ENCODE results near the gene ACACB.
"Not testable (repeated sequence)": the region's sequence is repeated elsewhere in the genome, so short reads cannot be mapped to it uniquely, and the experiment has no call there.

Gene ACACB

DNA sequence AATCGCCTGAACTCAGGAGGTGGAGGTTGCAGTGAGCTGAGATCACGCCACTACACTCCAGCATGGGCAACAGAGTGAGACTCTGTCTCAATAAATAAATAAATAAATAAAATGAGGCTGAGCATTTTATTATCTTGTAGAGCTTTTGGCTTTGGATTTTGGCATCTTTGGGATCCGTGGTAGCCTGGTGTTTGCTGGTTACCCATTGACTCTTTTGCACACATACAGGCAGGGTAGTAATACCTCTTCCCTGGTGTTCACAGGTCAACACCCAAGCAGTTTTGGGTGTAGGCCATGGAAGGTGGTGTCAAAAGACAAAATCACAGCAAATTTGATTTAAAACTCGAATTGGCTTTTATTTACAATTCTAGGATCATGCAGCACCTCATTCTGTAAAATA, 27.8 kb downstream of the ACACB start:
- DNase-seq, result no peak

DNA sequence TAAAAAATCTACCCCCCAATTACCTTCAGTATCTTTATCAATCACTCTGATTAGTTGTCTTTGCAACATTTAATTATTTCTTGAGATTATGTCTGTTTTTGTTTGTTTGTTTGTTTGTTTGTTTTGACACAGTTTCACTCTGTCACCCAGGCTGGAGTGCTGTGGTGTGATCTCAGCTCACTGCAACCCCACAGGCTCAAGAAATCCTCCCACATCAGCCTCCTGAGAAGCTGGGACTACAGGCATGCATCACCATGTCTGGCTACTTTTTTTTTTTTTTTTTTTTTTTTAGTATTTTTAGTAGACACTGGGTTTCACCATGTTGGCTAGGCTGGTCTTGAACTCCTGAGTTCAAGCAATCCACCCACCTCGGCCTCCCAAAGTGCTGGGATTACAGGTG, 30.7 kb downstream of the ACACB start:
- DNase-seq, result not testable (repeated sequence)

DNA sequence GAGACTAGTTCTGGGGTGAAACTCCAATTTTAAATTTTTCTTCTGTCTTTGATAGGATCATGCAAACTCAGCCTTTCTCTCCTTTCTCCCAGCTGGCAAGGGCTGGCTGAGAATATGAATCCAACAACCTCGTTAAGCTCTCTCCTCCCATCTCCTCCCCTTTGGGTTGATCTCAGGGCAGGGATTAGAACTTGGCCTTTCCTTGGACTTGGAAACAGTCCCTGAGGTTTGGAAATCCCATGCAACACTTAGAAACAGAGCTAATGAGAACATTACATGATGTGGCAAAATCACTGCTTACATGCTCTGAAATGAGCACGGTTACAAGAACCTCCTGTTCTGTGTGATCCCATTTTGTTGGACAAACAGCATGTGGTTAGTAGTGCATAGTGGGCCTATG, 31.6 kb downstream of the ACACB start:
- no peak for DNase-seq

DNA sequence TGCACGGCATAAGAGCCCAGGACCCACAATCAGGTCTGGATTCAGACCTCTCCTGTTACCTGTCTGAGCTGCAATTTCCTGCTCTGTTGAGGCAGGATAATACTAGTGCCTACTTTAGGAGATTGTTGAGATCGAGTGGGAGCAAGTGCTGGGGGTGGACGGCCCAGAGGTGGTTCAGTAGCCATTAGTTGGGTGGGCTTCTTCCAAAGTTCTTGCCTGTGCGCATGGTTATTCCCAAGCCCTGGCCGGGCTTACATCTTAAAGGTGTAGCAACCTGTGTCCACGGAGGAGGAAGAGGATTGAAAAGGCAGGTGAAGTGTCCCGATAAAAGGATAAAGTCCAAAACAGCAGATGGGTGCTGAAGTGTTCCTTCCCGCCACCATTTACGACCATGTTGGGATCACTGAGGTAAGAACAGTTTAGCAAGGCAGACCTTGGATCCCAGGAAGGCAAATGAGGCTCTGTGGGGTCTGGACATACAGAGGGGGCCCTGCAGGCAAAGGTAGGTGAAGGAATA, 33.8 kb downstream of the ACACB start:
- no peak for DNase-seq

DNA sequence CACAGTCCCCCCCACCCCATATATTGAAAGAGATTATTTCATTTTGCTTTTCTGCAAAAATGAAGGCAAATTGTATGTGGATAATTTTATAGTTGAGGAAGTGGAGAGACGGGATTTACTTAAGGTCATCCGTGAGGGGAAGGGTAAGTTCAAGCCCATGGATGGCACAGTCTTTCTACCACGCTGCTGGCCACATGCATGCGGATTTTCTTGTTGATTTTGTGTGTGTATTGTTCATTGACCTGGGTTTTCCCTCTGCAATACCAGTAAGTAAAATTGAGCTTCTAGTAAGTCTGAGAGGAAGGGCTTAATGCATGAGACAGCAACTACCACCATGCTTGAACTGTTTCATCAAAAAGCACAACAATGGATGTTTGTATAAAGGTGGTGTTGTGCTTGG, 35.1 kb downstream of the ACACB start:
- no peak for DNase-seq

DNA sequence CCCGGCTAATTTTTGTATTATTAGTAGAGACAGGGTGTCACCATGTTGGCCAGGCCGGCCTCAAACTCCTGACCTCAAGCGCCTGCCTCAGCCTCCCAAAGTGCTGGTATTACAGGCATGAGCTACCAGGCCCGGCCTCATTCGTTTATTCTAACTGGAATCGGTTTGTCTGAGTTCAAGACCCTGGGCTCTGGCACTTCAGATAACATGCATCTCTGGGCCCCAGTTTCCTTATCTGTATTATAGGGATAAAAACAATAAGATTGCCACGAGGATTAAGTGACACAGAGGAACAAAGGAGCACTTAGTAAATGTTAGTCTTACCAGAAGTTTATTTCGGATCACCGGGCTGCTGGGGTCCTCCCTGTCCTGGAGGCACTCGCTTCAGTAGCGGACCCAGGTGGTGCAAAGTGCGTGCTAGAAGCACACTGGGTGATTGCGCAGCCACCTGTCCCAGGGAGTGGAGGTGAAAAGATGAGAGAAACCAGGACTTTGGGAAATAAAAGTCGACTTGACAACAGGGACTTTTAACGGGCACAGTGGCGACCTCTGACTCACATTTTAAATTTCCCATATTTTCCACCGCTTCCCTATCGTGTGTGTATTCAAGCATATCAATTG, 37.5 kb downstream of the ACACB start:
- DNase-seq, result peak; percentile 68

DNA sequence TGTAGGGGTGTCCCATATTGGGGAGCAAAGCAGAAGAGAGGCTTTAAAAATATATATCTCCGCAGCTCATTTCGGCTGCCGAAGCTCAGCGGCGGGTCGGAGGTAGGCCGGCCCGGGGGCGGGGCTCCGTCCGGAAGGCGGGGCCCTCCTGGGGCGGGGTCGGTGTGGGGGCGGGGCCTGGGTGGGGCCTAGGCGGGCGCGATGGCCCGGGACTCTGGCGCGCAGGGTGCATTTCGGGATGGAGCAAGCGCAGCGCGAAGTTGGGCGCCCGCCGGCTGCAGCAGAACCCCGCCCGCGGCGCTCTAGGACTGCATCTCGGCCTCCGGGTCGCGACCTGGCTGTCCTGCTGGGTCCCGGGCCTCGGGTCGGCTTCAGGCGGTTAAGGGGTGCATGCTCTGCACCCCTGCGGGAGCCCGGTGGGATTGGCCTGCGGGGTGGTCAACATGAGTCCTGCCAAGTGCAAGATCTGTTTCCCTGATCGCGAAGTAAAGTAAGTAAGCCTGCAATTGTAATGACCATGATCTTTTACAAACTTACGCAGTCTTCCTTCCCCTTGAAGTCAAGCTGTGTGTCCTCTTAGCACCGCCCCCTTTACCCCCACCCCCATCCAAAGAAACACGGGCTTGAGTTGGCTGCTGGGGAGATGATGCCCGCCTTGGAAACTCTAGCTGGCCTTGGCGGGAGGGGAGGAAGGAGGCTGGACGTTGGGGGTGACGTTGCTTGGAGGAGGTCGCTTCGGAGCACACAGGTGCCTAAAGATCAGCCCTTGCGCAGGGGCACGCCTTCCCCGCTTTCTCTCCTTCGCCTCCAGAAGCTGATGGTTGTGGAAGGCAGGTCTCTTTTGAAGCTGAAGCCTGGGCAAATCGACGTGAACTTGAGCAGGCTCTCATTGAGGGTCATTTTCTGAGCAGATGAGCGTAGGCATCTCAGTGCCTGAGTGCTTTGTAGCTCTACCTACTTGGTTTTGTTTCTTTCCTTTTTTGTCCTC, 38.4 kb downstream of the ACACB start:
- peak; percentile 93 for DNase-seq

DNA sequence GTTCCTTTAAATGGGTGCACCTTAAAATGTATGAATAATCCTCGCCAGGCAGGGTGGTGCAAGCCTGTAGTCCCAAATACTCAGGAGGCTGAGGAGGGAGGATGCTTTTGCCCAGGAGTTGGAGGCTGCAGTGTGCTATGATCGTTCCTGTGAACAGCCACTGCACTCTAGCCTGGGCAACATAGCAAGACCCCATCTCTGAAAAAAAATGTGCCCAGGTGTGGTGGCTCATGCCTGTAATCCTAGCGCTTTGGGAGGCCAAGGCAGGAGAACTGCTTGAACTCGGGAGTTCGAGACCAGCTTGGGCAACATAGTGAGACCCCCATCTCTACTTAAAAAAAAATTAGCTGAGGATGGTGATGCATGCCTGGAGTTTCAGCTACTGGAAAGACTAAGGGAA, 39.6 kb downstream of the ACACB start:
- DNase-seq, result no peak

DNA sequence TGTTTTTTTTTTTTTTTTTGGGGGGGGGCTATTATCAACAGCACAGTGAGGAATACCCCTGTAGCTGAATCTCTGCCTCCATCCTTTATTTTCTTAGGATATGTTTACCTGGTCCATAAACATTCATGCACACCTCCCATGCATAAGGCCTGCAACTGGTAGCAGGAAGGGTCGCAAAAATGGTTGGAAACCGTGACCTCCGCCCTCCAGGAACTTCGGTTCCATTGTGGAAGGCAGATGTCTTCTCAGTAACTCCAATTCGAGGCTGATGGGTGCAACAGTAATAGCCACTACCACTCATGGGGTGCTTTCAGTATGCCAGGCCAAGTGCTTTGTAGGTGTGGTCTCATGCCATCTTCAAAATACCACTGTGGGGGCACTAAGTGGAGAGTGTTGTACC, 40.2 kb downstream of the ACACB start:
- DNase-seq, result no peak

DNA sequence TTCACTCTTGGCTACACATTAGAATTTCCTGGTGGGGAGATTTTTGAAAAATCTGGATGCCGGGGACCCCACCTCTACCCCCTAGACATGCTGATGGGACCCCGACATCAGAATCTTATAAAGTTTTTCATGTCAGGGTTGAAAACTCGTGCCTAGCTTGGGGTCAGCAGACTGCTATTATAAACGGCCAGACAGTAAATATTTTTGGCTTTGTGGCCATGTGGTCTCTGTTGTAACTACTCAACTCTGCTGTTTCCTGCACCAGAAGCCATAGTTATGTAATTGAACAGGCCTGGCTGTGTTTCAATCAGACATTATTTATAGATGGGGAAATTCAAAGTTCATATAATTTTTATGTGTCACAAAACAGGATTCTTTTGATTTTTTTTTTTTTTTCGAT, 41.6 kb downstream of the ACACB start:
- no peak for DNase-seq

DNA sequence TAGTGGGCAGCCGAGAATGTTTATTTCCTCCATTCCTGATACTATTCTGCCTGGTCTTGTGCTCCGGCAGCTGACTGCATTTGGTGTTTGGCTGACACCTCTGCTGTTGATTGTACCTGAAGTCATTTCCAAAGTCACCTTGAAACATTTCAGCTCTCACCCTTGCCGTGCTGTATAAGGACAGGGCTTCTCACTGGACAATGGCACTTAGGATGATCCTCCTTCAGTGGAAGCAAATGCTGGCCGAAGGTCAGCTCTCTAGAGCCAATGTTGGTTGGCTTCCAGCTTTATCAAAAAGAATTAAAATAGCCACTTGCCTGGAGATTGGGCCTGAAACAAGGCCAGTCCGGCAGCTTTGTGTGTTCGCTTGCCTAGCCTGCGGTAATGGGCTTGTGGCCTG, 44.0 kb downstream of the ACACB start:
- DNase-seq, result no peak

DNA sequence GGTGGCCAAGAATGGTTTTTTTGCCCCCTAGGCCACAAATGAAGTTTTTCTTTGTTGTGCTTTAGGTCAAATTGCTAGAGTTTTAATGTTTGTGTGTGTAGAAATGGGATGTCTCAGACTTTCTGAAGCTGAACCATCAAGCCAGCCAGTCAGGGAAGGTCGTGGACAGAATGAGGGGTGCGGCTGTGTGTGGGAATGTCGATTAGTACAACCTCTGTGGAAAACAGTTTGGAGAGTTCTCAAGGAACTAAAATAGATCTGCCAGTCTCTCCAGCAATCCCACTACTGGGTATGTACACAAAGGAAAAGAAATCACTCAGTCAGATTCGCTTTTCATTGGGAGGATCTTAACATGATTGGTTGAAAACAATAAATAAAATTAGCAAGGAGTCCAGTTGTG, 44.5 kb downstream of the ACACB start:
- no peak for DNase-seq

DNA sequence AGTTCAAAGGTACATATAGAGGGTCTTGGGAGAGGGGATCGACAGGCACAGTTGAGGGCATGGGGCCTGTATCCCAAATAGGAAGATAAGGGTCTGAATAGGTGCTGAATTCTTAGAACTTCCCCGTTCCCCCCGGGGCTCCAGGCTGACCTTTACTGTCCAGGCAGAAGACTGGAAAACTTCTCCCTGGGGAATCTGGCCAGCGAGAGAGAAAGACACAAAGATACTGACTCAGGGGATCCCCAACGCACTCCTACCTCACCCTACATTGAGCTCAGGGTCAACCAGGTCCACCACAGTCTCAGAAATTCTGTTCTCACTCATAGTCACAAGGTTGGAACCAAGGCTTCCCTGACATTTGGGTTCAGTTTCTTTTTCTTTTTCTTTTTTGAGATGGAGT, 46.2 kb downstream of the ACACB start:
- DNase-seq, result no peak

DNA sequence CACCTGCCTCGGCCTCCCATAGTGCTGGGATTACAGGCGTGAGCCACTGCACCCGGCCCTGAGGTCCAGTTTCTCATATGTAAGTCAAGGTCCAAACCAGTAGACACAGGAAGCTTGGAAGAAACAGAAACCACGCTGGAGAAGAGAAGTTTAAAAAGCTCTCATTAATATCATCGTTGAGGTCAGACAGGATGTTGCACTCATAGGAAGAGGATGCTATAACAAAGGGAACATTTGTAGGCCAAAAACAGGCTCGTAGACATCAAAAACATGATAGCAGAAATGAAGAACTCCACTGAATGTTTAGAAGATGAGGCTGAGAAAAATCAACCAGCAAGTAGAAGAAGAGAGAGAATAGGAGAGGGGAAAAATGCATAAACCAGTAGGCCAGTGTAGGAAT, 46.8 kb downstream of the ACACB start:
- DNase-seq, result no peak

DNA sequence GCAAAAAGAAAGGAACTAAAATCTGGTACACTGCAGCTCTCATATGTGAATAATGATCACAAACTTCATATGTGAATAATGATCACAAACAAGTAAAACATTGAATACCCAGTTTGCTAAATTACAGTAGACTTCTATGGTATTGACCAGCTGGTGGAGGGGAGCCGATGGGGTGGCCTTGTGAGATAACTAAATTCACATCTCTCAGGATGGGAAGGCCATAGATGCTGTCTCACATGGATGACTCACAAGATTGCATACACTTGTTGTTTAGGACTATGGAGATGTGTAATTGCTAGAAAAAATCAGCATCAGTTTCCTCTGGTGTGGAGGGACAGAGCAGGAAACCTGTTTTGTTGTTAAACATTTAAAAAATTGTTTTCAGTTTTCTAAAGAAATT, 49.2 kb downstream of the ACACB start:
- peak; percentile 19 for DNase-seq

DNA sequence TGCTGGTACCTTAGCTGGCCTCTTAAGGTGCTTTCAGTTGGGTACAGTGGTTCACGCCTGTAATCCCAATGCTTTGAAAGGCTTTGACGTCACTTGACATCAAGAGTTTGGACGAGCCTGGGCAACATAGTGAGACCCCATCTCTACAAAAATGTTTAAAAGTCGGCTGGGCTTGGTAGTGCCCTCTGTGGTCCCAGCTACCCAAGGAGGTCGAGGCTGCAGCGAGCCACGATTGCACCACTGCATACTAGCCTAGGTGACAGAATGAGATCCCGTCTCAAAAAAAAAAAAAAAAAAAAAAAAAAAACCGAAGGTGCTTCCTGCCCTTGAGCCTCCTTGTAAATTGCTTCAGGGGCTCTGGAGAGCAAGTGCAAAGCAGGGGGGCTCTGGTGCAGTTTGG, 50.0 kb downstream of the ACACB start:
- no peak for DNase-seq

DNA sequence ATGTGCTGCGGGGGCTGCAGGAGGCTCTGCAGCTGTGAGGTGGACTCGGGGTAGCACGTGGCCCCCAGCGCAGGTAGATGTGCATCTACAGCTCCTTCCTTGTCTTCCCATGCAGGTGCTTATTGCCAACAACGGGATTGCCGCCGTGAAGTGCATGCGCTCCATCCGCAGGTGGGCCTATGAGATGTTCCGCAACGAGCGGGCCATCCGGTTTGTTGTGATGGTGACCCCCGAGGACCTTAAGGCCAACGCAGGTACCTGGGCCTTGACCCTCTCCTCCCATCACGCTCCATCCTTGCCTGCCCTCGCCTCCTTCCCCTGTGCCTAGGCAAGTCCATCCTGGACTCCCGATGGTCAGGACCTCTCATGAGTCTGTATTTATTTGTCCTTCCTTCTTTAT, 51.4 kb downstream of the ACACB start:
- DNase-seq, result no peak

DNA sequence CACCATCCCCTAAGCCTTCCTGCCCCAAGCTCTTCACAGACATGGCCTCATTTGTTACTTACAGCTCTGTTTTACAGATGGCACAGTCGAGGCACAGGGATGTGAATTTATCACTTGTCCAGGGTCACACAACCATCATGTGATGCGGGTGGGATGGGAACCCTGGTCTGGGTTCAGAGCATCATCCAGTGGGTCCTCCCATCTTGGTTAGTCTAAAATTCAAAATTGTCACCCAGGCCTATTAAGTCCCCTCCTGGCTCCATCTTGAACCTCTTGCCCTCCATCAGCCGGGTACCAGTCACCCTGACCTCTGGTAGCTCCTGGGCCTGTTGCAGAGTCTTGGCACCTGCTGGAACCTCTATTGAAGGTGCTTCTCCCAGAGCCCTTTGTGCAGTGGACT, 52.9 kb downstream of the ACACB start:
- DNase-seq, result no peak

DNA sequence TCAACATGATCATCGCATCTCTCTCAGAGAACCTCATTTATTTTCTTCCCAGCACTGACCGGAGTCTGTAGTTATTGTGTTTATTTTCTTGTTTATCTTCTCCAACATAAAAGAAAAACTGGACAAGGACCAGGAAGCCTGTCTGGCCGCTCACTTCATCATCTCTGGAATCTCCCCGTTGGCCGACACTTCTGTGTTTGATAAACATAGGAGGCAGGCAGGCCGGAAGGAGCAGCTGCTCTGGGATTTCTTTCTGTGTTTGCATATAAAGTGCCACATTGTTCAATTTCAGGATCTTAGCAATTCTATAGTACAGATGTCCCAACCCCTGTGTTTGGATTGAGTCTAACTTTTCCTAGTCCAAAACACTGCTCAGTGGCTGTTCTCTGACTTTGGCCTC, 53.3 kb downstream of the ACACB start:
- DNase-seq, result peak; percentile 33

DNA sequence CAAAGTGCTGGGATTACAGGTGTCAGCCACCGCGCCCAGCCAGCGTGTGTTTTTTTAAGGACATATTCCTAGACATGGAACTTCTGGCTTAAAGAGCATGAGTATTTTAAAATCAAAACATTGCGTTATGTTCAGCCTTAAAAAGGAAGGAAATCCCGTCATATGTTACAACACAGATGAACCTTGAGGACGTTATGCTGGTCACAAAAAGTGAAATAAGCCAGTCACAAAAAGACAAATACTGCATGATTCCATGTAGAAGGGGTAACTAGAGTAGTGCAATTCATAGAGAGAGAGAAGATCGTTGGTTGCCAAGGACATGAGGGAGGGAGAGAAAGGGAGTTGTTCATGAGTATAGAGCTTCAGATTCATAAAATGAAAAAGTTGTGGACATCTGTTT, 53.9 kb downstream of the ACACB start:
- DNase-seq, result no peak

DNA sequence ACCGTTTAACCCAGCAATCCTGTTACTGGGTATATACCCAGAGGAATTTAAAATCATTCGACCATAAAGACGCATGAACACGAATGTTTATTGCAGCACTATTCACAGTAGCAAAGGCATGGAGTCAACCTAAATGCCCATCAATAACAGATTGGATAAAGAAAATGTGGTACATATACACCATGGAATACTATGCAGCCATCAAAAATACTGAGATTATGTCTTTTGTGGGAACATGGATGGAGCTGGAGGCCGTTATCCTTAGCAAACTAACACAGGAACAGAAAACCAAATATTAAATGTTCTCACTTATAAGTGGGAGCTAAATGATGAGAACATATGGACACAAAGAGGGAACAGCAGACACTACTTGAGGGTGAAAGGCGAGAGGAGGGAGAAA, 56.4 kb downstream of the ACACB start:
- DNase-seq, result not testable (repeated sequence)

DNA sequence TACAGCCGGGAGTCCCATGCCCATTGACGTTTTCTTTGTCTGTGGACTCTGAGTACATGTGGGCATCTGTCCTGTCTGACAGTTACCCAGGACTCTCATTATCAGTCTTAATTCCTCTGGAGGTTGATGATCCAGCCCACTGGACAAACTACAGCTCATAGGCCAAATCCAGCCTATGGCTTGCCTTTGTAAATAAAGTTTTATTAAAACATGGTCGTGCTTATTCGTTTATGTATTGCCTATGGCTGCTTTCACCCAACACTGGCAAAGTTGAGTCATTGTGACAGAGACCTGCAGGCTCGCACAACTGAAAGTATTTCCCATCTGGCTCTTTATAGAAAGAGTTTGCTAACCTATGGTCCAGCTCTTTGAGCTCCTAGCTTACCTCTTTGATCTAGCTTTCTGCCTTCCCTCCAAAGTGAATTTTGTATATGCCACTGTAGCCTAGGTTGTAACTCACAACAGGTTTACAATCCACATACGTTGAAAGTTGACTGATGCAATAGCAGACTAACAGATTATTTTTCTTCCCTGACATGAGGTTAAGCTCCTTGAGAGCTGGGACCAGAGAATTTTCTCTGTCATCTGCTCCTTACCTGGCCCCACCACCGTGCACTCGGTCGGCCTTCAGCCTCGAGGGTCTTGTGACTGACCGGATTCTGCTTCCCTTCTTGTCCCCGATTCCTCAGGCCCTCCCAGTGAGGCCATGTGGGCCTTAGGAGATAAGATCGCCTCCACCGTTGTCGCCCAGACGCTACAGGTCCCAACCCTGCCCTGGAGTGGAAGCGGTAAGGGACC, 57.3 kb downstream of the ACACB start:
- no peak for DNase-seq

DNA sequence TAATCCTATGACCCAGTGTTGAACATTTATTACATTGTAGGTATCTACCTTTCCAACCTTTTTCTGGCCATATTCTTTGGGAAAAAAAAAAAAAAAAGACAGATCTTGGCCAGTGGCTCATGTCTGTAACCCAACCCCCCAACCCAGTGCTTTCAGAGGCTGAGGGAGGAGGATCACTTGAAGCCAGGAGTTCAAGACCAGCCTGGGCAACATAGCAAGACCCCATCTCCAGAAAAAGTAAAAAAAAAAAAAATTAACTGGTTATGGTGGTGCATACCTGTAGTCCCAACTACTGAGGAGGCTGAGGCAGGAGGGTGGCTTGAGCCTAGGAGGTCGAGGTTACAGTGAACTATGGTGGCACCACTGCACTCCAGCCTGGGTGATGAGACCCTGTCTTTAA, 58.1 kb downstream of the ACACB start:
- DNase-seq, result no peak

DNA sequence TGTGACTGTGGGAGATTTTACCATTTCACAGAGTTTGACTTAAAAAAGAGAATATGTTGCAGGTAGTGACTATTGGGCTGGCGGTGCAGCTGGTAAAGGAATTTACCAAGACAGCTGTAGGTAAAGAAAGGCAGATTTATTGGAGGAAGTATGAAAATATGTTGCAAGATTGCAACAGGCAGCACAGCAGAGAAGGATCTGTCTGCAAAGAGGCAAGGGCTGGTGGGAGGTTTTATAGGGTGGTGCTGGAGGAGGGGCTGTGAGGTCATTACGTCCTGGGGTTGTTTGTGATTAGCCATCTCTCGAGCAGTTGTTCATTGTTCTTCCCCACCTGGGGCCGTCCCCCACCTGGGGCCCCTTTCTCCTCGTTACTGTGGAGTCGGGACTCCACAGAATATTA, 62.1 kb downstream of the ACACB start:
- DNase-seq, result no peak
